ENCODE results near the gene FN3K.
A peak's percentile ranks its signal among the peaks of the same experiment; 100 is the strongest.

Gene FN3K

DNA sequence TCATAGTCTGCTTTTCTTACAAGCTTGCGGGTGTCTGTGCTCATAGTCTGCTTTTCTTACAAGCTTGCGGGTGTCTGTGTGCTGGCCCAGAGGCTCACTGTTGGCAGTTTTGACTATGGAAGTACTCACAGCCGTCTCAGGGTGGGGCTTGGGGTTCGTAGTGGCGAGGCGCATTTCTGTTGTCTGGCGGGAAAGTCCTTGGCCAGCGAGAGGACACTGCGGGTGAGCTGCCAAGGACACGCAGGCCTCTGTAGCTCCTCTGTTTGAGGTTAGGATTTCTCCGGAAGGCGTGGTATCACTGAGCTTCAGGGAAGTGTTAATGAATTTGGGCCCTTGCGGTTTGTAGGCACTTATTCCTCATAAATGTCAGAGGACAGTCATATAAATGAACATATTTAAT lies 30.0 kb downstream of the FN3K start (continued):
- TF ChIP-seq, protein P1, sequence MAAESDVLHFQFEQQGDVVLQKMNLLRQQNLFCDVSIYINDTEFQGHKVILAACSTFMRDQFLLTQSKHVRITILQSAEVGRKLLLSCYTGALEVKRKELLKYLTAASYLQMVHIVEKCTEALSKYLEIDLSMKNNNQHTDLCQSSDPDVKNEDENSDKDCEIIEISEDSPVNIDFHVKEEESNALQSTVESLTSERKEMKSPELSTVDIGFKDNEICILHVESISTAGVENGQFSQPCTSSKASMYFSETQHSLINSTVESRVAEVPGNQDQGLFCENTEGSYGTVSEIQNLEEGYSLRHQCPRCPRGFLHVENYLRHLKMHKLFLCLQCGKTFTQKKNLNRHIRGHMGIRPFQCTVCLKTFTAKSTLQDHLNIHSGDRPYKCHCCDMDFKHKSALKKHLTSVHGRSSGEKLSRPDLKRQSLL (tag by site-specific recombination; IDR thresholded peaks at IDR 0.05) = no peak
- TF ChIP-seq ZNF2 (tag by site-specific recombination; IDR thresholded peaks at IDR 0.05) (no peak), ZNF664 (tag by site-specific recombination; IDR thresholded peaks at IDR 0.05) (no peak), ZNF48 (tag by site-specific recombination; IDR thresholded peaks at IDR 0.05) (no peak), GLIS2 (tag by site-specific recombination; IDR thresholded peaks at IDR 0.05) (no peak), ZNF830 (tag by site-specific recombination; IDR thresholded peaks at IDR 0.05; ENCODE audit: low read depth) (no peak), MYNN (tag by site-specific recombination; IDR thresholded peaks at IDR 0.05; ENCODE audit: borderline replicate concordance) (no peak), ZNF777 (tag by site-specific recombination; IDR thresholded peaks at IDR 0.05; ENCODE audit: borderline replicate concordance) (no peak)

DNA sequence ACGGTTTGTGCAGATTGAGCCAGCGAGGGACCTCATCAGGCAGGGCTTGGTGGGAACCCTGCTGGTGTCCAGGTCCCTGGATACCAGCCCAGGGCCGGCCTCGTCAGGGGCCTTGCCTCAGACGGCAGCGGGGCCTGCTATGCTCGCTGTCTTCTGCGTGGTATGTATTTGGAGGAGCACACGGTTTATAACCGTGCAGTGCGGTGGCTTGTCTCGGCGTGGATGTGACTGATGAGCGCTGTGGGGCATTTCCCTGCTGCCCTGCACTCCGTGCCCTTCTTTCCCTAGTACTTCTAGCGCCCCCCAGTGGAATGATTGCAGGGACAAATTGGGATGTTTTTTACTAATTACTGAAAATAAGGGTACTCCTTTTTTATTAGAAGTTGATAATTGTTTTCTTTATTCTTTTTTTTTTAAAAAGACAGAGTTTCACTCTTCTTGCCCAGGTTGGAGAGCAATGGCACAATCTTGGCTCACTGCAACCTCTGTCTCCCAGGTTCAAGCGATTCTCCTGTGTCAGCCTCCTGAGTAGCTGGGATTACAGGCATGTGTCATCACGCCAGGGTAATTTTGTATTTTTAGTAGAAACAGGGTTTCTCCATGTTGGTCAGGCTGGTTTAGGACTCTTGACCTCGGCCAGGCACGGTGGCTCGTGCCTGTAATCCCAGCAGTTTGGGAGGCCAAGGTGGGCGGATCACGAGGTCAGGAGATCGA lies 31.8 kb downstream of the FN3K start:
- no peaks in the 10 kb centered on the region for H3K4me1 ChIP-seq (ENCODE audit: control insufficient read depth, insufficient read depth, low read length)
- POLR2A ChIA-PET = no interaction called here
- H3K9me3 ChIP-seq (ENCODE audit: control insufficient read depth, insufficient read depth, low read depth, low read length) = no peaks in the 10 kb centered on the region
- CTCF ChIA-PET = interaction anchor here (0.6 to 2.9 kb wide), 11 partner anchors 8 to 556 kb away, joined by 3 to 19 read pairs (median 4); no protein-coding TSS in a partner anchor
- H3K4me3 ChIP-seq (ENCODE audit: low read depth, low read length) = no peak overlapping the region
- no peak overlapping the region for H3K27ac ChIP-seq (ENCODE audit: extremely low read depth, low read depth, low read length)
- peaks cover 57 to 76% of the 10 kb centered on the region in 2 experiments for H3K36me3 ChIP-seq (ENCODE audit: control insufficient read depth in 2 of 2, insufficient read depth in 1 of 2, low read length in 2 of 2)
- TF ChIP-seq ZNF768 (tag by site-specific recombination; IDR thresholded peaks at IDR 0.05) (no peak), HOXD13 (CRISPR knock-in tag; IDR thresholded peaks at IDR 0.05; ENCODE audit: borderline replicate concordance) (no peak), ZNF350 (tag by site-specific recombination; IDR thresholded peaks at IDR 0.05) (no peak), ZNF664 (tag by site-specific recombination; IDR thresholded peaks at IDR 0.05) (no peak), ZNF341 (tag by site-specific recombination; IDR thresholded peaks at IDR 0.05; ENCODE audit: low read depth) (no peak), ZNF600 (tag by site-specific recombination; IDR thresholded peaks at IDR 0.05) (peak; percentile 49; the same call in 1 of the 2 replicates), INSM2 (tag by site-specific recombination; IDR thresholded peaks at IDR 0.05) (no peak), ZNF23 (tag by site-specific recombination; IDR thresholded peaks at IDR 0.05; ENCODE audit: borderline replicate concordance) (no peak), IKZF3 (tag by site-specific recombination; IDR thresholded peaks at IDR 0.05) (no peak), ZSCAN30 (tag by site-specific recombination; IDR thresholded peaks at IDR 0.05) (peak; percentile 54; the same call in 1 of the 2 replicates), ZBTB44 (tag by site-specific recombination; IDR thresholded peaks at IDR 0.05) (no peak), ZNF366 (tag by site-specific recombination; conservative IDR thresholded peaks at IDR 0.05) (no peak), ZNF2 (tag by site-specific recombination; IDR thresholded peaks at IDR 0.05) (peak; percentile 45; the same call in 1 of the 2 replicates), ZBTB17 (tag by site-specific recombination; IDR thresholded peaks at IDR 0.05) (no peak), ZNF830 (tag by site-specific recombination; IDR thresholded peaks at IDR 0.05; ENCODE audit: low read depth) (no peak), GLIS1 (tag by site-specific recombination; IDR thresholded peaks at IDR 0.05) (no peak), ZNF19 (tag by site-specific recombination; IDR thresholded peaks at IDR 0.05; ENCODE audit: low read depth) (no peak), ZNF654 (tag by site-specific recombination; IDR thresholded peaks at IDR 0.05; ENCODE audit: low read depth) (peak; percentile 85), RBAK (tag by site-specific recombination; IDR thresholded peaks at IDR 0.05) (no peak), ZNF585B (tag by site-specific recombination; IDR thresholded peaks at IDR 0.05) (no peak), ZSCAN5A (tag by site-specific recombination; IDR thresholded peaks at IDR 0.05) (no peak)
- TF ChIP-seq, protein P2, sequence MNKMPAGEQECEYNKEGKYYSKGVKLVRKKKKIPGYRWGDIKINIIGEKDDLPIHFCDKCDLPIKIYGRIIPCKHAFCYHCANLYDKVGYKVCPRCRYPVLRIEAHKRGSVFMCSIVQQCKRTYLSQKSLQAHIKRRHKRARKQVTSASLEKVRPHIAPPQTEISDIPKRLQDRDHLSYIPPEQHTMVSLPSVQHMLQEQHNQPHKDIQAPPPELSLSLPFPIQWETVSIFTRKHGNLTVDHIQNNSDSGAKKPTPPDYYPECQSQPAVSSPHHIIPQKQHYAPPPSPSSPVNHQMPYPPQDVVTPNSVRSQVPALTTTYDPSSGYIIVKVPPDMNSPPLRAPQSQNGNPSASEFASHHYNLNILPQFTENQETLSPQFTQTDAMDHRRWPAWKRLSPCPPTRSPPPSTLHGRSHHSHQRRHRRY (tag by site-specific recombination; IDR thresholded peaks at IDR 0.05) = no peak
- TF ChIP-seq, protein P3, sequence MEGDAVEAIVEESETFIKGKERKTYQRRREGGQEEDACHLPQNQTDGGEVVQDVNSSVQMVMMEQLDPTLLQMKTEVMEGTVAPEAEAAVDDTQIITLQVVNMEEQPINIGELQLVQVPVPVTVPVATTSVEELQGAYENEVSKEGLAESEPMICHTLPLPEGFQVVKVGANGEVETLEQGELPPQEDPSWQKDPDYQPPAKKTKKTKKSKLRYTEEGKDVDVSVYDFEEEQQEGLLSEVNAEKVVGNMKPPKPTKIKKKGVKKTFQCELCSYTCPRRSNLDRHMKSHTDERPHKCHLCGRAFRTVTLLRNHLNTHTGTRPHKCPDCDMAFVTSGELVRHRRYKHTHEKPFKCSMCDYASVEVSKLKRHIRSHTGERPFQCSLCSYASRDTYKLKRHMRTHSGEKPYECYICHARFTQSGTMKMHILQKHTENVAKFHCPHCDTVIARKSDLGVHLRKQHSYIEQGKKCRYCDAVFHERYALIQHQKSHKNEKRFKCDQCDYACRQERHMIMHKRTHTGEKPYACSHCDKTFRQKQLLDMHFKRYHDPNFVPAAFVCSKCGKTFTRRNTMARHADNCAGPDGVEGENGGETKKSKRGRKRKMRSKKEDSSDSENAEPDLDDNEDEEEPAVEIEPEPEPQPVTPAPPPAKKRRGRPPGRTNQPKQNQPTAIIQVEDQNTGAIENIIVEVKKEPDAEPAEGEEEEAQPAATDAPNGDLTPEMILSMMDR (tag by site-specific recombination; IDR thresholded peaks at IDR 0.05) = 0 out of 2 replicates have a peak, but pooled peaks have one; percentile 44

All from HEK293 (cell line).